ENCODE results near the gene PPP1R18.
"Not testable (repeated sequence)": the region's sequence is repeated elsewhere in the genome, so short reads cannot be mapped to it uniquely, and the experiment has no call there.

PPP1R18 gene

GRCh38 chr6:30688569-30688968 lies 2.1 kb upstream of the PPP1R18 start:
- no peak for DNase-seq

GRCh38 chr6:30687659-30688431 lies 1.4 kb upstream of the PPP1R18 start:
- DNase-seq, result no peak

GRCh38 chr6:30686908-30687658 lies 638 bp upstream of the PPP1R18 start:
- DNase-seq, result peak; percentile 82

- no peak for DNase-seq
Observed at GRCh38 chr6:30685157-30686008, 1.1 kb downstream of the PPP1R18 start.

GRCh38 chr6:30684386-30685156 lies 1.9 kb downstream of the PPP1R18 start:
- DNase-seq, result peak; percentile 68

- no peak for DNase-seq
Observed at GRCh38 chr6:30683980-30684338, 2.5 kb downstream of the PPP1R18 start.

GRCh38 chr6:30683183-30683979 lies 3.1 kb downstream of the PPP1R18 start:
- DNase-seq, result no peak

GRCh38 chr6:30682143-30683117 lies 4.0 kb downstream of the PPP1R18 start:
- DNase-seq, result peak; percentile 90

- no peak for DNase-seq
Observed at GRCh38 chr6:30681766-30682142, 4.7 kb downstream of the PPP1R18 start.

GRCh38 chr6:30679765-30680535 lies 6.5 kb downstream of the PPP1R18 start:
- DNase-seq, result no peak

GRCh38 chr6:30678964-30679726 lies 7.3 kb downstream of the PPP1R18 start:
- DNase-seq, result peak; percentile 92

GRCh38 chr6:30676660-30677285 lies 9.7 kb downstream of the PPP1R18 start:
- no peak for DNase-seq

GRCh38 chr6:30672445-30673253 lies 13.8 kb downstream of the PPP1R18 start, which contains the start of gene DHX16:
Gene DHX16, minus strand, starts transcription at chr6:30673006. Its CDS starts 165 bp downstream, at chr6:30672841.
- peak; percentile 94 for DNase-seq

GRCh38 chr6:30670760-30671527 lies 15.5 kb downstream of the PPP1R18 start:
- no peak for DNase-seq

- DNase-seq, result not testable (repeated sequence)
Observed at GRCh38 chr6:30666300-30666699, 20.1 kb downstream of the PPP1R18 start.

- no peak for DNase-seq
Observed at GRCh38 chr6:30664994-30665767, 21.3 kb downstream of the PPP1R18 start.

Data from CD4-positive, alpha-beta T cell treated with Interleukin-21 for 1 hour (primary cell).